ENCODE measurements around the gene ANO5. TPM values are rescaled to one million over a fixed set of nuclear protein-coding genes. Genes with fewer than 3 reads are reported as not detected.

ANO5 gene
- polyA plus RNA-seq, 1 experiment, result not detected

DNA sequence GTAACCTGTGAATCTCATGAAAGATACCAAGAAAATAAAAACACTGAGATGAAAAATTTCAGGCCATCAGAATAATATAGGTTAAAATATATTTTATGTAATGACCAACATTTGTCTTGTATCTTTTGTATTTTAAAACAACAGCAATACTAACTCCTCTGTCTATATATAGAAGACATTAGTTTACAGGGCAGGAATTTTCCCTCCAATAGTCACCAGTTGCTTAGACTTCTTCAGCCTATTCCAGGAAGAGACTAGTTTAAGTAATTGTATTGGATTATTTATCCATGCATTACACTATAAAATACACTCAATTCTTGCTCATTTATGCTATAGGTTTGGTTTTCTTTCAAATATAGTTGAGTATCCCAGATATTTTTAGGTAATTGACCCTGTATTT lies 24.1 kb downstream of the ANO5 start:
- ChIA-PET POLR2A (no interaction called here), CTCF (no interaction called here)
- no peak for DNase-seq (ENCODE audit: low read depth)
- Histone ChIP-seq H3K27me3 (ENCODE audit: control insufficient read depth, insufficient read depth, low read length) (no peaks in the 10 kb centered on the region), H3K4me3 (ENCODE audit: low read depth, low read length) (no peak overlapping the region), H3K36me3 (ENCODE audit: control insufficient read depth, insufficient read depth, low read length) (no peaks in the 10 kb centered on the region)
- no peak for TF ChIP-seq CTCF (IDR thresholded peaks at IDR 0.05; ENCODE audit: insufficient read depth, low read depth, low read length)

- DNase-seq (ENCODE audit: low read depth), result no peak
- H3K27me3 ChIP-seq (ENCODE audit: control insufficient read depth, insufficient read depth, low read length), result no peaks in the 10 kb centered on the region
- no peak overlapping the region for H3K4me3 ChIP-seq (ENCODE audit: low read depth, low read length)
- ChIA-PET CTCF (no interaction called here), POLR2A (no interaction called here)
- no peak for TF ChIP-seq CTCF (IDR thresholded peaks at IDR 0.05; ENCODE audit: insufficient read depth, low read depth, low read length)
- no peaks in the 10 kb centered on the region for H3K36me3 ChIP-seq (ENCODE audit: control insufficient read depth, insufficient read depth, low read length)
Measured at GRCh38 chr11:22221143-22221542, 28.3 kb downstream of the ANO5 start.

DNA sequence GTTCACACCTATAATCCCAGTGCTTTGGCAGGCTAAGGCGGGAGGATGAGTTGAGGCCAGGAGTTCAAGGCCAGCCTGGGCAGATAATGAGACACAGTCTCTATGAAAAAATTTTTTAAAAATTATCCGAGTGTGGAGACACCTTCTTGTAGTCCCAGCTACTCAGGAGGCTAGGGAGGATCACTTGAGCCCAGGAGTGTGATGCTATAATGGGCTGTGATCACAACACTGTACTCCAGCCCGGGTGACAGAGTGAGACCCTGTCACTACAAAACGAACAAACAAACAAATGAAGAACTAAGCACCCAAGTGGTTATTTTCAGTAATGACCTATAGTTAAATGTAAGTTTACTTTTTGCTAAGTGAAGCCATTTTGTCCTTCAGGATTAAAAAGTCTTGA lies 32.3 kb downstream of the ANO5 start:
- Histone ChIP-seq H3K4me3 (ENCODE audit: low read depth, low read length) (no peak overlapping the region), H3K36me3 (ENCODE audit: control insufficient read depth, insufficient read depth, low read length) (no peaks in the 10 kb centered on the region), H3K27me3 (ENCODE audit: control insufficient read depth, insufficient read depth, low read length) (no peaks in the 10 kb centered on the region)
- no peak for DNase-seq (ENCODE audit: low read depth)
- ChIA-PET POLR2A (no interaction called here), CTCF (no interaction called here)
- TF ChIP-seq CTCF (IDR thresholded peaks at IDR 0.05; ENCODE audit: insufficient read depth, low read depth, low read length), result no peak

GRCh38 chr11:22234743-22235142 lies 41.9 kb downstream of the ANO5 start:
- no peaks in the 10 kb centered on the region for H3K27me3 ChIP-seq (ENCODE audit: control insufficient read depth, insufficient read depth, low read length)
- ChIA-PET POLR2A (no interaction called here), CTCF (interaction anchor here (1.4 kb wide), 1 partner anchor 10 kb away, joined by 5 read pairs; no protein-coding TSS in a partner anchor)
- TF ChIP-seq CTCF (IDR thresholded peaks at IDR 0.05; ENCODE audit: insufficient read depth, low read depth, low read length), result no peak
- DNase-seq (ENCODE audit: low read depth), result no peak
- H3K4me3 ChIP-seq (ENCODE audit: low read depth, low read length), result no peak overlapping the region
- H3K36me3 ChIP-seq (ENCODE audit: control insufficient read depth, insufficient read depth, low read length), result no peaks in the 10 kb centered on the region

GRCh38 chr11:22244986-22245592 lies 52.2 kb downstream of the ANO5 start:
- no peak for DNase-seq (ENCODE audit: low read depth)
- no peaks in the 10 kb centered on the region for H3K27me3 ChIP-seq (ENCODE audit: control insufficient read depth, insufficient read depth, low read length)
- no peaks in the 10 kb centered on the region for H3K36me3 ChIP-seq (ENCODE audit: control insufficient read depth, insufficient read depth, low read length)
- no peak overlapping the region for H3K4me3 ChIP-seq (ENCODE audit: low read depth, low read length)
- TF ChIP-seq CTCF (IDR thresholded peaks at IDR 0.05; ENCODE audit: insufficient read depth, low read depth, low read length), result peak; percentile 75
- CTCF ChIA-PET, result interaction anchor here (0.7 to 1.9 kb wide), 6 partner anchors 11 to 543 kb away, joined by 3 to 8 read pairs (median 4); no protein-coding TSS in a partner anchor
- POLR2A ChIA-PET, result no interaction called here
